Middle frontal gyrus (tissue), 1 donor: ENCODE results near the gene FCF1.
A peak's percentile ranks its signal among the peaks of the same experiment; 100 is the strongest.
"Not testable (repeated sequence)": the region's sequence is repeated elsewhere in the genome, so short reads cannot be mapped to it uniquely, and the experiment has no call there.

Source experiments
- DNase-seq: peaks from one replicate; pipeline ENCODE4 v3.0.0-alpha.2; 2015; ENCODE audit warnings: low spot score; ENCODE audit errors: extremely low spot score

FCF1 gene

DNA sequence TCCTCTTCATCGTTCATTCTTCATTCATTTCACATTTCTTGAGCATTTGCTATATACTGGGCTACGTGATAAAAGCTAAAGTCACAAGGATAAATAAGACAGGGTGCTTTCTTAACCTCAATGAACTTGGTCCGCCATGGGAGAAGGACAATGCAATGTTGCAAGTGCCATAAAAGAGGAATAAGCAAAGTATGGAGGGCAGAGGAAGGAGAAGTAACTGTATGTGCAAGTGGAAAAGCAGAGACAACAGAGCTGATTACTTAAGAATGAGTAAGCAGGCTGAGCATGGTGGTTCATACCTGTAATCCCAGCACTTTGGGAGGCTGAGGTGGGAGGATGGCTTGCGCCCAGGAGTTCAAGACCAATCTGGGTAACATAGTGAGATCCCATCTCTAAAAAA is 14.5 kb upstream of the FCF1 start:
- DNase-seq: no peak

DNA sequence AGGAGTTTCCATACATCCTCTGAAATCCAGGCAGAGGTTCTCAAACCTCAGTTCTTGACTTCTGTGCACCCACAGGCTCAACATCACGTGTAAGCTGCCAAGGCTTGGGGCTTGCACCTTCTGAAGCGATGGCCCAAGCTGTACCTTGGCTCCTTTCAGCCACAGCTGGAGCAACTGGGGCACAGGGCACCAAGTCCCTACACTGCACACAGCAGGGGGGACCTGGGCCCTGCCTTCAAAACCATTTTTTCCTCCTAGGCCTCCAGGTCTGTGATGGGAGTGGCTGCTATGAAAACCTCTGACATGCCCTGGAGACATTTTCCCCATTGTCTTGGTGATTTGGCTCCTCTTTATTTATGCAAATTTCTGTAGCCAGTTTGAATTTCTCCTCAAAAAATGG is 10.7 kb upstream of the FCF1 start:
- no peak for DNase-seq

DNA sequence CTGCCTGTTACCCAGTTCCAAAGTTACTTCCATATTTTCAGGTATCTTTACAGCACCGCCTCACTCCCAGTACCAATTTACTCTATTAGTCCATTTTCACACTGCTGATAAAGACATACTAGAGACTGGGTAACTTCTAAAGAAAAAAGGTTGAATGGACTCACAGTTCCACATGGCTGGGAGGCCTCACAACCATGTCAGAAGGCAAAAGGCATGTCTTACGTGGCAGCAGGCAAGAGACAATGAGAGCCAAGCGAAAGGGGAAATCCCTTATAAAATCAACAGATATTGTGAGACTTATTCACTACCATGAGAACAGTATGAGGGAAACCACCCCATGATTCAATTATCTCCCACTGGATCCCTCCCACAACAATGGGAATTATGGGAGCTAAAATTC is 9.9 kb upstream of the FCF1 start:
- no peak for DNase-seq

DNA sequence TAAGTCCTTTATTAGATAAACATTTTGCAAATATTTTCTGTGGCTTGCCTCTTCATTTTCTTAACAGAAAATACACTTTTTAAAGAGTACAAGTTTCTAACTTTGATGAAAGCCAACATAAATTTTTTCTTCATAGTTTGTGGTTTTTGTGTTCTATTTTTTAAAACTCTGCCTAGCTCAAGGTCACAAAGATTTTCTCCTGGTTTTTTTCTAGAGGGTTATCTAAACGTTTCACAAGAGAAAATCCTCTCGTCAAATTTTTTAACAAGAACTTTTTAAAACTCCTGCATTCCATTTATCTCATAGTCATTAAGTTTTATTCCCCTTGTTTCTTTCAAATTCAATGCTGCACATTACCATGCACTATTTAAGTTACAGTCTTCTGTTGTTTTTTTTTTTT is 8.3 kb upstream of the FCF1 start:
- no peak for DNase-seq

DNA sequence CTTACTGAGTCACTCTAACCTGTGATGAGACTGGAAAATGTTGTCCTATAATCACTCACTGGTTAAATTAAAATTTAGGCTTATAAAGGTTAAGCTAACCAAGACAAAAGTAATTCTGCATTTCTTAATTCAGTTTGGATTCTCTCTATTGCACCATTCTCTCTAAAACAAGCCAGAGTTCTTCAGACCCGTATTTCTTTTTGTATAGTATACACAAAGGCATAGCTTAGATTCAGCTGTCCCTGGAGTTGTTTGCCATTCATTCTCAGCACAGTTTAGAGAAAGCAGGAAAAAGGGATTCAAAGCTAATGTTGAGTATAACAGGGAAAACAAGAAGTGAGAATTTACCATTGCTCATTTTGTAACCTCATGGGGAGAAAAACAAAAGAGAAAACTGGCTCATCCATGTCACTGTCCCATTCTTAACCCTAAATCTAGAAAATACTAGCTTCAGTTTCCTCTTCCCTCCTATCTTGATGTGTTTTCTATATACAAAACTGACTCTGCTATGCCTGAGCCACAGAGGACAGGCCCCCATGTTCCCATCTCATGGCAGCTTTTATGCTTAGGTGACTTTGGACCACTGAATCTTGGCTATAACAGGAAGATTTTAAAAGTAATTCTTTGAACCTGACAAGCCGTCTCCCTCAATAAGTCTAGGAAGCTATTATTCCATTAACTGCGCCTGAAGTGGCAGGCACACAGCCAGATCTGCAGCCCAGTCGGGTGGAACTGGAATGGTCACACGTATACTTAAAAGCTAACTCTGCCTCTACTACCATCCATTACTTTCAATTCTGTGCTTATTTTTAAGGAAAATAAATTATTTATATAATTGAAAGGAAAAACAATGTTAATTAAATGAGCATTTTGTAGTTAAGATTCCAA is 7.1 kb upstream of the FCF1 start:
- DNase-seq: no peak

DNA sequence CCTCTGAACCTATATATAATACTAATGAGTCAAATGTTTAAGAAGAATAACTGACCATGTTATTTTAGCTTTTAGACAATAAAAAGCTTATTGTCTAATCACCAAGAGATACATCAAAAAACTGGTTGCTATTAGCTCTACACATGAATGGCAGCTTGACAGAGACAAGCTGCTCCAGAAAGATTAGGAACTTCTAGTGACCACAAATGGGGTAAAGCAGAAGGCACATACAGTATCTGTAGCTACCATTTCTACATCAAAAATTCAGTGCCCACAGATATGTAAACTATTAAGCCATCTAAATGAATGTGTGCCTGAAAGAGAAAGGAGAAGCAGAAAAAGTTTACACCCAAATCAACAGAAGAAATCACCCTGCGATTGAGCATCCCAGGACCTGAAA is 2.5 kb upstream of the FCF1 start:
- no peak for DNase-seq

DNA sequence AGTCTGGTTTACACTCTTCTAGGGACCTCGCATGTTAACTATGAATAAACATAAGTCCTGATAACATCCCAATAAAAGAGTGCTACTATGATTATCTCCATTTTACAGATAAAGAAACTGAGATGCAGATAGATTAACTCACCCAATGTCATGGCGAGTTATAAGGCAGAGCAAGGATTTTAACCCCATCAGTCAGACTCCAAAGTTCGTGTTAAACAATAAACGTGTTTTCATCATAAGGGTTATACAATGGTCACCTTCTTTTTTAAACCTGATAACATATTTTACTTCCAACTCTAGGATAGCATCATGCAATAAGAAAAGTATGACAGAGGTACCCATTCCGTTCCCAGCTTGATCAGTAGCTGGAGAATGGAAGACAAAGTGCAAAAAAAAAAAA is 1.3 kb upstream of the FCF1 start:
- no peak for DNase-seq

DNA sequence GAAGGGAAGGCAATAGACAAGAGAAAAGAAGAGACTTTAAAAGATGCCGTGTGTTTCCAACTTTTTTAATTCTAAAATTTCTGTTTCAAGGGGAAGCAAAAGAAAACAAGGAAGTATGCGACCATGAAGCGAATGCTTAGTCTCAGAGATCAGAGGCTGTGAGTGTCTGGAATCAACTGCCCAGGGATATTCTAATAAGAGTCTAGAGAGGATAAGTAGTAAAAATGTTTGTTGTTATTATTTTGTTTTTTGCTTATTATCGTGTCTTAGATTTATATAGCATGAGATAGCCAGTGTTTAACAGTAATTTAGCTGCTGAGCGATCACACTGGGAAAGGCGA is 421 bp downstream of the FCF1 start:
- DNase-seq: no peak

DNA sequence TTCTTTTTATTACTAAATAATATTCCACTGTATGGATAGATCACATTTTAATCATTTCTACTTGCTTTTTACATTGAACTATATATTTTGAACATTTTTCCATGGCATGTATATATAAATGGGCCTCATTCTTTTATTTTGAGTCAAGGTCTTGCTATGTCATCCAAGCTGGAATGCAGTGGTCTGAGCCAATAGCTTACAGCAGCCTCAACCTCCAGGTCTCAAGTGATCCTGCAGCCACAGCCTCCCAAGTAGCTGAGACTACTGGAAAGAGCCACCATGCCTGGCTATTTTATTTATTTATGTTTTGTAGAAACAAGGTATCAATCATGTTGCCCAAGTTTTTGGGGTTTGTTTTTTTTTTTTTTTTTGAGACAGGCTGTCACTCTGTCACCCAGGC is 7.6 kb downstream of the FCF1 start:
- DNase-seq: no peak

DNA sequence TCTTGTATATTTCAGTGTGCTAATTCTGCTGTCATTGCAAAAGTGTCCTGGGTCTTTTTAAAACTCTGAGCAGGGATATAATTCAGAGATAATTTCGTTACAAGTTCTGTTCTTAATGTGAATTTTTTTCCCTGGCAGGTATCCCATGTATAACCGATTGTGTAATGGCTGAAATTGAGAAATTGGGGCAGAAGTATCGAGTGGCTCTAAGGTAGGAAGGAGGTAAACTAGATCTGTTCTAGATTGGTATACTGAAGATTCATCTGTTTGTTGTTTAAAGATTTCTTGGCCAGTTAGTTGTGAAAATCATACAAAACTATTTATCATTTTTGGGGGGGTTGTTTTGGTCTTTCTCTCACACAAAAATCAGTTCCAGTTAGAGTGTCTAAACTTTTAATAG is 10.2 kb downstream of the FCF1 start:
- no peak for DNase-seq

DNA sequence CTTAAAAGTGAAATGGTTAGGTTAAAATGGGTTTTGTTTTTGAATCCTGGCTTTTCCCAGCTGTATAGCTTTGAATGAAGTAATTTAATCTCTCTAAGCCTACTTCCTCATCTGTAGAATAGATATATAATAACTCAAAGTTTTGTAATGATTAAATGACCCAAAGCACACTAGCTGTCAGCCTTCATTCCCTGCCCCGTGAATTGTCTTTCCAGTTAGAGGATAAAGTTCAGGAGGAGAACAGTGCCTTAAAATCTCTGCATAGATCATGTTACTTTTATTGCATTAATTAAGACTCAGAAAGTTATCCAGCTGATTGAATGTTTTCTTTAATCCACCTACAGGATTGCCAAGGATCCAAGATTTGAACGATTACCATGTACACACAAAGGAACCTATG is 19.4 kb downstream of the FCF1 start:
- no peak for DNase-seq

DNA sequence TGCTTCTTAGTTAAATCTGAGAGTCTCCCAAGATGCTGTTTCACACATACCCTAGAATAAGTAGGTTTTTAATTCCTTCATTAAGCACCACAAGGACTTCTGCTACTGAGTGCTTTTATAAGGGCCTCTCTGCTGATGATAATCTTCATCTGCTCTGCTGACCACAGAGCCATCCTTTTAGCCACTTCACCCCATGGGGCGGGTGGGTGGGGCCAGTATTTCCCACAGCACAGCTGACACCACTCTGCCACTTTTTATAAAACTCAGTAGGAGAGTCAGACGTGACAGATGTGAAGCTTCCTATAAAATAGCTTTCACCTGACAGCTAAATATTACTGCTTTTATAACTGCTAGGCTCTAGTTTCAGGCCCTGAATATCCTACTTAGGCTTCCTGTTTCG is 20.3 kb downstream of the FCF1 start:
- no peak for DNase-seq

DNA sequence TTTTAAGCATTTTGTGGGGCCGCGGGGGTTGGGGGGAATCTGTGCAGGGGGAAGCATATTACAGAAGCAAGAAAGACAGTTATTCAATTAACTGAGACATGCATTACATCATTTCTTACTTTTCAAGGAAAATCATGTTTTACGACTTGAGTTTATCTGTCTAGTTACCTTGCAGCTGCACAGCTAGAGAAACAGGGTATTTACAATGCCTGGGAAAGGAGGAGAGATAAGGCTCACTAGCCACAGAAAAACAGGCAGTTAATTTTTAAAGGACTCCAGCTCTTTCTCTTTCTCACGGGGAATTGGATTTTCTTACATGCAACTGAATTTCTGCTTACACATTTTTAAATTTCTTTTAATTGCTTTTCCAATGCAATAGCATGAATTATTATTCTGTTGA is 22.2 kb downstream of the FCF1 start:
- no peak for DNase-seq

DNA sequence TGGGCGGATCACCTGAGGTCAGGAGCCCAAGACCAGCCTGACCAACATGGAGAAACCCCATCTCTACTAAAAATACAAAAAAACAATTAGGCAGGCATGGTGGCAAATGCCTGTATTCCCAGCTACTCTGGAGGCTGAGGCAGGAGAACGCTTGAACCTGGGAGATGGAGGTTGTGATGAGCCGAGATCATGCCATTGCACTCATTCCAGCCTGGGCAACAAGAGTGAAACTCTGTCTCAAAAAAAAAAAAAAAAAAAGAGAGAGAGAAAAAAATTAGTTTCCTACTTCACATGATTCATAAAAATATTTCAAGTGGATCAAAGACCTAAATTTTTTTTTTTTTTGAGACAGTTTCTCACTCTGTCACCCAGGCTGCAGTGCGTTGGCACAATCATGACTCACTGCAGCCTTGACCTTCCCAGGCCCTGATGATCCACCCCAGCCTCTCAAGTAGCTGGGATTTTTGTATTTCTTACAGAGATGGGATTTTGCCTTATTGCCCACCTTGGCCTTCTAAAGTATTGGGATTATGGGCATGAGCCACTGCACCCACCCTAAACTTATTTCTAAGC is 24.9 kb downstream of the FCF1 start:
- DNase-seq: no peak

DNA sequence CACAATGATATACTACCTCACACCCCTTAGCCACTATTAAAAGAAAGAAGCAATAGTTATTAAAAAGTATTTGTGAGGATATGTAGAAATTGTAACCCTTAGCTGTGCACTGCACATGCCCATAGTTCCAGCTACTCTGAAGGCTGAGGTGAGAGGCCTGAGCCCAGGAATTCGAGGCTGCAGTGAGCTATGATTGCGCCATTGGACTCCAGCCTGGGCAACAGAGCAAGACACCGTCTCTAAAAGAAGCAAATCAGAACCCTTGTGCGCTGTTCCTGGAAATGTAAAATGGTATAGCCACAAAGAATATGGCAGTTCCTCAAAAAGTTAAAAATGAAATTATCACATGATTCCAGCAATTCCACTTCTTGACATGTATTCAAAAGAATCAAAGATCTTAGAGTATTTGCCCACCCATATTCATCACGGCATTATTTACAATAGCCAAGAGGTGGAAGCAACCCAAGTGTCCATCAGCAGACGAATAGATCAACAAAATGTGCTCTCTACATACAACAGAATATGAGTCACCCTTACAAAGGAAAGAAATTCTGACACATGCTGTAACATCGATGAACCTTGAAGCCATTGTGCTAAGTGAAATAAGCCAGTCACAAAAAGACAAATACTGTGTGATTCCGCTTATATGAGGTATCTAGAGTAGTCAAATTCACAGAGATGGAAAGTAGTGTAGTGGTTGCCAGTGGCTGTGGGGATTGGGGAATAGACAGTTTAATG is 26.5 kb downstream of the FCF1 start:
- DNase-seq: no peak

DNA sequence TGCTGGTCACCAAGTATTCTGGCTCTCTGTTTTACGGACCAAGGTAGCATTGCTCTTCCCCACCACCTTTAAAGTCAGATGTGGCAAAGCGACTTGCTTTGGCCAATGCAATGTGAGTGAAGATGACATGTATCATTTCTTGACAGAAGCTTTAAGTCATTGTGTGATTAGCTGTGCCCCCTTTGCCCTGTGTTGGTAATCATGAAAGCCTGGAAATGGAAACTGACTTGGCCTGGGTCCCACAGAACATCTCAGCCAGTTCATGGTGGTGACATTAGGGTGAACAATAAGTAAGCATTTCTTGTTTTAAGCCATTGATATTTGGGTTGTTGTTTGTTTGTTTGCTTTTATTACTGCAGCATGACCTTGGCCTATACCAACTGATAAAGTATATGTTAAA is 34.3 kb downstream of the FCF1 start:
- no peak for DNase-seq

DNA sequence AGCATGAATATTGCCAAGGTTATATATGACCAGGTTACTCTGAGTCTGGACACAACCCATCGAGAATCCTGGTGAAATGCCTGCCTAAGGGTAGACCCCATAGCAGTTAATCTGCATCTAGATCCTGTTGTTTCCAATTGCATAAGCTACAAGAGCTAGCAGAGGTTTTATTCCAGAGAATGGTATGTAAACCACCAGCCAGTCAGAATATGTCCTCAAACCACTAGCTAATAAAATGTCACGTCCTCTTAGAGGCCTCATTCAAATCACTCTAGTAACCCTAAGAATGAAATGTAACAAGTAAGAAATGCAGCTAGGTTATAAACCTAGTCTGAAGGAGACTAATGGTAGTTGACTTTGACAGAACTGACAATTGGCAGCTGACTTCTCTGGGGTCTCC is 41.2 kb downstream of the FCF1 start:
- DNase-seq: no peak

DNA sequence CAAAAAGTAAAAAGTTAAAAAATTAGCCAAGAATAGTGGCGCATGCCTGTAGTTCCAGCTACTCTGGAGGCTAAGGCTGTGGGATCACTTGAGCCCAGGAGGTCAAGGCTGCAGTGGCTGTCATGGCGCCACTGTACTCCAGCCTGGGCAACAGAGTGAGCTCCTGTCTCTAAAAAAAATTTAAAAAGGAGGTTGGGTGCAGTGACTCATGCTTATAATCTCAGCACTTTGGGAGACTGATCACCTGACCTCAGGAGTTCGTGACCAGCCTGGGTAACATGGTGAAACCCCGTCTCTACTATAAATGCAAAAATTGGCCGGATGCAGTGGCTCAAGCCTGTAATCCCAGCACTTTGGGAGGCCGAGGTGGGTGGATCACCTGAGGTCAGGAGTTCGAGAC is 42.0 kb downstream of the FCF1 start:
- no peak for DNase-seq

DNA sequence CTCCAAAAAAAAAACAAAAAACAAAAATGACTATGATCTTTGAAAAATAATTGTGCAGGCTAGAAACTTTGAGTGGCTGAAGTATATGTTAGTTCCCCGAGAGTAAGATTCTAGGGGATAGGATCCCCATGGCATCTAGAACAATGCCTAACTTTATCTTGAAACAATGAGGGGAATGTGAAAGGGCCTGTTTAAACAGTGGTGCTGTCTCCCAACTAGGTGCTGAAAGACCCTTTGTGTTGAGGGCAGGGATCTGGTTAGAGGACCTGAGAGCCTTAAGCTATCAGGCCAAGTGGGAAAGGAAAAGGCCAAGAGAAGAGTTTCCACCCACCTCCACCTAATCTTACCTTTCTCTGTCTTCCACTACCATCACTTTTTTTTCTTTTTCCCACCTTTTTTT is 43.4 kb downstream of the FCF1 start:
- DNase-seq: no peak

DNA sequence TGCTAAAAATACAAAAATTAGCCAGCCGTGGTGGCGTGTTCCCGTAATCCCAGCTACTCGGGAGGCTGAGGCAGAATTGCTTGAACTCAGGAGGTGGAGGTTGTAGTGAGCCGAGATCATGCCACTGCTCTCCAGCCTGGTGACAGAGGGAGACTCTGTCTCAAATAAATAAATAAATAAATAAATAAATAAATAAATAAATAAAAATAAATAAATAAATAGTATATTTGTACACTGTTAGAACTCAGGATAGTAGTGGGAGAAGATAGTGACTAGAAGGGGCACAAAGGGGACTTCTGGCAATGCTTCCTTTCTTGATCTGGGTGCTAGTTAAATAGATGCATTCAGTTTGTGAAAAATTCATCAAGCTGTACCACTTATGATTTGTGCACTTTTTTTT is 45.6 kb downstream of the FCF1 start:
- not testable (repeated sequence) for DNase-seq

DNA sequence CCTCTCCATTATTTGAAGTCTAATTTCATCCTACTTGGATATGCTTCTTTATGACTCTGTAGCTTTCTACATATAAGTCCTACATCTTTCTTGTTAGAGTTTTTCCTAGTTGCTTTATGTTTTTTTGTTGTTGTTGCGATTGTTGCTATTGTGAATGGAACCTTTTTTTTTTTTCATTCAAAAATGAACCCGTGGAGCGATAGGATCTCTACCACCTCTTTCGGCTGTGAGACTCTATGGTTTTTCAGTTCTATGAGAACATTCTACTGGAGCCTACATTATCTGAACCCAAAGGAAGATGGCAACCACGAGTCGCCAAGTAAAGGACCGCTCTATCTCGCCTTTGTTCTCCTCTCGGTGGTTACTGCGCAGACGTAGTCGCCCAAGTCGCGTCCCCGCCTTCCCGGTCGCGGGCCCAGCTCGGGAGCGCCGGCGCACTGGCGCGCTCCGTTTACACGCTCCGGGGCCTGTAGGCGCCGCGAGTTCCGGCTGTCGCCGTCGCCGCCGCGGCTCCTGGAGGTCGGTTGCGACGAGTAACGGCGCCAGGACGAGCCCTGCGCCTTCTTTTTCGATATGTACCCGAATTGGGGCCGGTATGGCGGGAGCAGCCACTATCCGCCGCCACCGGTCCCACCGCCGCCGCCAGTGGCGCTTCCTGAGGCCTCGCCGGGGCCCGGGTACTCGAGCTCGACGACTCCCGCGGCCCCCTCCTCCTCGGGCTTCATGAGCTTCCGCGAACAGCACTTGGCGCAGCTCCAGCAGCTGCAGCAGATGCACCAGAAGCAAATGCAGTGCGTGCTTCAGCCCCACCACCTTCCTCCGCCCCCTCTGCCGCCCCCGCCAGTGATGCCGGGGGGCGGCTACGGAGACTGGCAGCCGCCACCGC is 50.2 kb downstream of the FCF1 start, which contains the start of gene YLPM1:
Gene YLPM1, plus strand, starts transcription at position 400 of the 886 bp plus-strand sequence. Its CDS starts 174 bp downstream, at position 574.
- peak; percentile 84 for DNase-seq
